Lower leg skin (tissue), 3 donors: ENCODE measurements around the gene LMOD2.

Source experiments
- POLR2A ChIP-seq, 2 donors: fragments of 450-650 bp; IDR thresholded peaks; one replicate each; pipeline ENCODE4 v1.6.1; 2016 to 2017; ENCODE audit warnings: antibody characterized with exemption in 2 of 2, mild to moderate bottlenecking in 1 of 2, moderate library complexity in 1 of 2
- TF ChIP-seq, protein P1 (sequence below), 3 donors: fragments of 450-650 bp; IDR thresholded peaks; one replicate each; pipeline ENCODE4 v1.5.1; 2016; ENCODE audit warnings: antibody characterized with exemption in 3 of 3, mild to moderate bottlenecking in 3 of 3, moderate library complexity in 2 of 3

DNA sequence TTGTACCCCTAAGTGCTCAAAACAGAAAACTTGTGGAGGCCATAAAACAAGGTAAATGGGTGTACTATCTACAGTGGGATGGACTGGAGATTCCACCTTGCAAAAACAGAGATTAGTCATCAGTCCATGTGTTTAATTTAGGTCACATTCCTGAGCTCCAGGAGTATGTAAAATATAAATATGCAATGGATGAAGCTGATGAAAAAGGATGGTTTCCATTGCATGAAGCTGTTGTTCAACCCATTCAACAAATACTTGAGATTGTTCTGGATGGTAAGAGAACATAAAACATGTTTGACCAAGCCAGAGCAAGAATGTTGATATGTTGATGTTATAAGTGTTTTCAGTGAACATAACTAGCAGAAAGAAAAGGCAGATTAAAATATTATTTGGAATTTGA lies 39.4 kb upstream of the LMOD2 start:
- no peak for TF ChIP-seq POLR2A (IDR thresholded peaks at IDR 0.05)
- TF ChIP-seq, protein P1, sequence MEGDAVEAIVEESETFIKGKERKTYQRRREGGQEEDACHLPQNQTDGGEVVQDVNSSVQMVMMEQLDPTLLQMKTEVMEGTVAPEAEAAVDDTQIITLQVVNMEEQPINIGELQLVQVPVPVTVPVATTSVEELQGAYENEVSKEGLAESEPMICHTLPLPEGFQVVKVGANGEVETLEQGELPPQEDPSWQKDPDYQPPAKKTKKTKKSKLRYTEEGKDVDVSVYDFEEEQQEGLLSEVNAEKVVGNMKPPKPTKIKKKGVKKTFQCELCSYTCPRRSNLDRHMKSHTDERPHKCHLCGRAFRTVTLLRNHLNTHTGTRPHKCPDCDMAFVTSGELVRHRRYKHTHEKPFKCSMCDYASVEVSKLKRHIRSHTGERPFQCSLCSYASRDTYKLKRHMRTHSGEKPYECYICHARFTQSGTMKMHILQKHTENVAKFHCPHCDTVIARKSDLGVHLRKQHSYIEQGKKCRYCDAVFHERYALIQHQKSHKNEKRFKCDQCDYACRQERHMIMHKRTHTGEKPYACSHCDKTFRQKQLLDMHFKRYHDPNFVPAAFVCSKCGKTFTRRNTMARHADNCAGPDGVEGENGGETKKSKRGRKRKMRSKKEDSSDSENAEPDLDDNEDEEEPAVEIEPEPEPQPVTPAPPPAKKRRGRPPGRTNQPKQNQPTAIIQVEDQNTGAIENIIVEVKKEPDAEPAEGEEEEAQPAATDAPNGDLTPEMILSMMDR (IDR thresholded peaks at IDR 0.05): no peak
